ENCODE measurements around the gene ACER3.
"Not testable (repeated sequence)": the region's sequence is repeated elsewhere in the genome, so short reads cannot be mapped to it uniquely, and the experiment has no call there.

The ACER3 gene

DNA sequence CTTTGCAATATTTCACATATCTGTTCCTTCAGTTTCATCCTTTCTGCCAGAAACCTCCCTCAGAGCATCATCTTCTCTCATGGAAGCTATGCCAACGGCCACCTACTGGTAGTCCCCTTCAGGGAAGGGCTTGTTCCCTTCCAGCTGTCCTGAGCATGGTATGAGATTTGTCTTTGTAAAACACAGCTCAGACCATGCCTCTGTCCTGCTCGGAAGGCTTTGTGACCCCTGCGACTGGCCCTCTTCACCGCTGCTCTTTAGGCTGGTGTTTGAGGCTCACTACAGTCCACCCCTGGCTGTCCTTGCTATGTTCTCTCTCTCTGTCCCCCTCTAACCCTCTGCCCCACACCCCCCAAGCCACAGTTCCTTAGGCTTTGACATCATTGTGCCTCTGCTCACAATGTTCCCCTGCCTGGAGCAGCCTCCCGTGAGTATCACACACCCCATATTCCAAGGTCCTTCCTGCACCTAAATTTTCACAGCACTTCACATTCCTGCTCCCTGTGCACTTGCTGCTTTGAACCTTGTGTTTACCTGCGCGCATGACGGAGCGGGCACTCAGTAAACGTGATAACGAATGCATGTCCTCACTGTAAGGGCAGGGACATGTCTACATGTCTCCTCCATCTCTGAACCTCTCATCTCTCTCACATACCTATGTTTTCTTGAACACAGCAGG, 24.0 kb upstream of the ACER3 start:
- no peak for DNase-seq (ENCODE audit: low read depth in 2 of 2)

DNA sequence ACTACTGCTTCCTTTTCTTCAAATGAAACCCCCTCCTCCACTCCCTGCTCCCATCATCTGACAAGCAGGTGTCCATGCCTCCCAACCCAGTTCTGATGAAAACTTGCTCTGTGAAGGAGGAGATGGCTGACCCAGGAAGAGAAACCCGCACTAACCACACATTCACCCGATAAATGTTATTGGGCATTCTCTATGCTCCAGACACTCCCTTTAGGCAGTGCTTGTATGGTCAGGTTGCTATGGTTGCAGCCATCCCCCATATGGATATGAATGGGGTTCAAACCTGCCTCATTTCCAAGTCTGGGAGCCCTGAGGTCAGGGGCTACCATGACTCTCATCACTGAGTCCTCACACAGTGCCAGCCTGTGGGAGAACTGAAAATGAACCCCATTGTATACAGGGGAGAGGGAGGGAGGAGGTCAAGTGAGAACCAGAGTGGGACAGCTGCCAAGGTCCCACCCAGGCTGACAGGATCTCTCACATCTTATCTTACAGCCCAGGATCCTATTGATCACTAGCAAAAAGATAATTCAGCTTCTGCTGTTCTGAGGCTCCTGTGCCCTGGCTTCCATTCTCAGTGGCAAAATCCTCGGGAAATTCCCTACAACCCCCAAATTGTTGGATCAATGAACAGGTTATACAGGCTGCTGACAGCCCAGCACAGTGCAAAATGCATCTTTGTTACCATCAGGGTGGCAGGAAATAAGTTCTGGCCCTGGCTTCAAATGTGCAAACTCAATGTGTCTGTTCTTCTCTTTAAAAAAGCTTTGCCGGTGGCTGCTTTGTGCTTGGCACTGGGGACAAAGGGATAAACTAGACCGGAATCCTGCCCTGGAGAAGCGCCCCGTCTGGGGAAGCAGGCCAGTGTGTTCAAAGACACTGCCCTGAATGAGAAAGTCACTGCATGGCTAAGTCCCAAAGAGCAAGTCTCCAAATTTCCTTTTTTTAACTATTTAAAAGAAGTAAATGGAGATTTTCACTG, 22.7 kb upstream of the ACER3 start:
- DNase-seq (ENCODE audit: low read depth in 2 of 2), result no peak

DNA sequence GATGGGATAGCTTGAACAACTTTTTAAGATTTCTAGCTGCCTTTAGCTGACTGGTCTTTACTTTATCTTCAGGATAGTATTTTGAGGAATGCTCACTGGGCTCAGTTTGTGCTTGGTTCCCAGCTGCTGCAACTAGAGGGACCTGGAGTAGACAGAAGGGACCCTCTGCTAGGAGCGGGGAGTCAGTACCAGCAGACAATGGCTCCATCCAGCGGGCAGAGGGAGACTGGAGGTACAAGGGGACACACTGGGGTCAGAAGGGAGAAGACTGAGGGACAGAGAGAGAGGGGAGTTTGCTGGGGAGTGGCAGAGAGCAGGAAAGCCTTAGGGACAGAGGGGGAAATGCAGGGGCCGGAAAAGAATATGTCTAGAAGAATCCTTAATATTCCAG, 22.0 kb upstream of the ACER3 start:
- DNase-seq (ENCODE audit: low read depth in 2 of 2), result no peak

DNA sequence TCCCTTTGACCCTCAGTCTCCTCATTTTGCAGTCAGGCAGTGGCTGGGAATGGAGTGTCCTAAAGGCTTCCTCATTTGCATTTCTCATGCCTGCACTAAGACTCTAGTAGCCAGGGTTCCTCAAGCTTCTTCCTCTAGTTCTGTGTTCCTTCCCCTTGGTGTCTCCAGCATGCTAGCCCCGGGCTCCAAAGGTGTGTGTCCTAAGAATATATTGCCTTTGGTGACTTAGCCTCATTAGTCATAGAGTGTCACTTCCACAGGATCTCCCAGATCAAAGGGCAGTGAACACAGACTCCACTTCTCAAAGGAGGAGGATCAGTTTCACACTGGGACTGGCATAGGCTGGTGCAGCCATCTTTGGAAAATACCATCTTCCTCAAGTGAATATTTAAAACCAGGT, 21.4 kb upstream of the ACER3 start:
- DNase-seq (ENCODE audit: low read depth in 2 of 2), result no peak

DNA sequence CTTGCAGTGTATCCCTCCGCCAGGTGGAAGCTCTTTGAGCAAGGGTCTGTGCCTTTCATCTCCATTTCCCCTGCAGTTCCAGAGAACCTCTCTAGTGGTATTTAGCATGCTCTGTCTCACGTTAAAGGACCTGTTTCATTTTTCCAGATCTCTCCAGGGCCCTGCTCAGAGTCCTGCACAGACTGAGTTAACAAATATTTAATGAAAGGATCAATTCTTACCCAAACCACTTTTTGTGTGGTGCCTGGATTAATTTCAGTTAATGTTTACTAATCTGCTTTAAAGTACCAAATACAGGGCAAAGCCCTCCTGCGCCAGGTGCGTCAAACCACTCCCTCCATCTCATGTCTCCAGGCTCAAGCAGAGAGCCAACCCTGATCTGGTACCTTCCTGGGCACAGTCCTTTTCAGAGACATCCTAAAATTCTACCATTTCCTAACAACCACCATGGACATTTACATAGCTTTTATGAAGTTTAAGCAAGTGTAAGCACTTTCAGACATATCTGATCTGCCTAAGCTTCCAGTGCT, 18.7 kb upstream of the ACER3 start:
- no peak for DNase-seq (ENCODE audit: low read depth in 2 of 2)

DNA sequence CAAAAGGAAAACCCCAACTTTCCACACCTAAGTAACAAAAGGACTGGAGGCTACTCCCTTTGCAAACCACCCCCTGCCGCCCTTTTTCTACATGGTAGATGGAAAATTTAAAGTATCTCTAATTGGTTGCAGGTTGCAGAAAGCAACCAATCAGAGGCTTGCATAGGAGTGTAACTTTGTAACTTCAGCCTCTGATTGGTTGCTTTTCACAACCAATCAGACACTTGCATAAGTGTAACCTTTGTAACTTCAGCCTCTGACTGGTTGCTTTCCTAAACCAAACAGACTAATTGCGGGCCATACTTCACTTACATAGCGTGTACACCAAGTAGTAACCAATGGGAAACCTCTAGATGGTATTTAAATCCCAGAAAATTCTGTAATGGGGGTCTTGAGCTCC, 16.8 kb upstream of the ACER3 start:
- DNase-seq (ENCODE audit: low read depth in 2 of 2), result no peak

DNA sequence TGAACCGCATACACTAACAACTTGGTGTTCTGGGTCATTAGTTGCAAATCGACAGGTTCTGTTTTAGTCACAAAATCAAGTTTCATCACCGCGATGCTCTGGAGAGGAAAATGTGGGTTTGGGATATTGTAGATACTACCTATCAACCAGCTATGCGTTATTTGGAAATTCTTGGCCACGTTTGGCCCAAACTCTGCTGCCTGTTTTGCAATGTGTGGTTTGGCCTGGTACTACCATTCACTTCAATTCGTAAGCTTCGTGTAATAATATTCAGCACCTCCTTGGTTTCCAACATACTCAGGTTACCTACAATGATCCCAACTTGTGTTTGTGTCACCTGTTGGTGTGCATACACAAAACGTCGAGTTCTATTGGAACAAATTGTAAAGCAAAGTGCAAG, 16.2 kb upstream of the ACER3 start:
- no peak for DNase-seq (ENCODE audit: low read depth in 2 of 2)

DNA sequence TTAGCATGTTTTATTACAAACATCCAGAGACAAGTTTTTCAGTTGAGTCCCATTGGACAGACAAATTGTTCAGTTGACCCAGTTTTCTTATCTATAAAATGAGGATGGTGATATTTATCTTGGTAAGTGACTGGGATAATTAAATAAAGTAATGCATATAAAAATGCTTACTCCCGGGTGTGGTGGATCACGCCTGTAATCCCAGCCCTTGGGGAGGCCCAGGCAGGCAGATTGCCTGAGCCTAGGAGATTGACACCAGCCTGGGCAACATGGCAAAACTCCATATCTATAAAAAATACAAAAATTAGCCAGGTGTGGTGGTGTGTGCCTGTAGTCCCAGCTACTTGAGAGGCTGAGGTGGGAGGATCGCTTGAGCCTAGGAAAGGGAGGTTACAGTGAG, 15.6 kb upstream of the ACER3 start:
- no peak for DNase-seq (ENCODE audit: low read depth in 2 of 2)

DNA sequence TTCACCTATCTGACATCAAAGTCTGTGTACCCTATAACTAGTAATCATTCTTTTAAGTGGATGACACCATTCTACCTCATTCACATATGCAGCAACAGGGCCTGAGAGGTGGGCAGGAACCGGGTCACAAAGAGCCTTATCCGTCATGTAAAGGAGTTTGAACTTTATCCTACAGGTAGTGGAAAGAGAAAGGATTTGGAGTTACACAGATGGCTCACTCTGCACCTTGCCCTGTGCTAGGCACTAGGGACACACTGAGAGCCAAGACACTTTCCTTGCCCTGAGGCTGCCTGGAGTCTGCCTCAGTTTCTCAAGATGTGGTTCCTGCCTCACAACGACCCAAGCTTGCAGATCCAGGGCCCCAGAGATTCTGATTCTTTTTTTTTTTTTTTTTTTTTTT, 14.3 kb upstream of the ACER3 start:
- no peak for DNase-seq (ENCODE audit: low read depth in 2 of 2)

DNA sequence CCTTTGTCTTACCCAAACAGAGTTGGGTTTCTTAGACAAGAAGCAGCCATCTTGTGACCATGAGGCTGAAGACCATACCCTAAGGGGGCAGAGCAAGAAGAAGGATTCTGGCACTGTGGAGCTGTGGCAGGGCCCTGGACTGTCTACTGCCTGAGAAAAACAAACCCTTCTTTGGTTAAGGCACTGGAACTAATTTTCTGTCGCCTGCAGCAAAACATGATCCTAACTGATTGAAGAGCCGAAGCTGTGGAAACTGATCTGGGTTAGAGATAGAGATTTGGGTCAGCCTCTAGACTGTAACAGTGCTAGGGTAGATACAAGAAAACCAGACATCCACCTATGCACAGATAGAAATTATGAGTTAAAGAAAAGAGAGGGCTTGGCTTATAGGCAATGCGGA, 11.3 kb upstream of the ACER3 start:
- no peak for DNase-seq (ENCODE audit: low read depth in 2 of 2)

DNA sequence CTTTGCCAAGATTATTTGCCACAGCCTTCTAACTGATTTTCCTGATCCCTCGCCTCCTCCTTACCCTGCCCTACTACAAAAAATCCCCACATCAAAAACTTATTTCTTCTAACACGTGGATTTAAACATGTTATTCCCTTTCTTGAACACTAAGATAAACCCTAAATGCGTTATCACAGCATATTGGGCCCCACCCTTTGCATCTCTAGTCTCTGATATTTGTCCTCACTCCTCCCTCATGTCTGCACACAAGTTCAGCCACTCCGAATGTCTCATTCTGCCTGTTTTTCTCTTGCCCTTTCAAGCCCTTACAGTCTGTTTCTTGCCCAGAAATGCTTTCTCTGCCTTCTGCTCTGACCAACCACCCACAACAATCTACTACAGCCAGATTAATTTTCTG, 10.6 kb upstream of the ACER3 start:
- no peak for DNase-seq (ENCODE audit: low read depth in 2 of 2)

DNA sequence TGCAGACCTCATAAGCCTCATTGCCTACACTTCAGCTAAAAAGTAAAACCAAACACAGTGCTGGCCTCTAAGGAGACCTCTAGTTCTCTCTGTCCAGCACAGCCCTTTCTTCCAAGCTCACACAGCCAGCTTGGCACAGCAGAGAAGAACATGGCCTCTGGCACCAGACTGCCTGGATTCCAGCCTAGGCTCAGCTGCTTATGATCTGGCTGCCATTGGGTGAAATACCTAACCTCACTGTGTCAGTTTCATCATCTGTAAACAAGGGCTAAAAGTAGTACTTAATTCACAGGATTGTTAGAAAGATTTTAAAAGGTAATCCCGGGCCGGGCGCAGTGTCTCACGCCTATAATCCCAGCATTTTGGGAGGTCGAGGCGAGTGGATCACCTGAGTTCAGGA, 9.9 kb upstream of the ACER3 start:
- DNase-seq (ENCODE audit: low read depth in 2 of 2), result no peak

DNA sequence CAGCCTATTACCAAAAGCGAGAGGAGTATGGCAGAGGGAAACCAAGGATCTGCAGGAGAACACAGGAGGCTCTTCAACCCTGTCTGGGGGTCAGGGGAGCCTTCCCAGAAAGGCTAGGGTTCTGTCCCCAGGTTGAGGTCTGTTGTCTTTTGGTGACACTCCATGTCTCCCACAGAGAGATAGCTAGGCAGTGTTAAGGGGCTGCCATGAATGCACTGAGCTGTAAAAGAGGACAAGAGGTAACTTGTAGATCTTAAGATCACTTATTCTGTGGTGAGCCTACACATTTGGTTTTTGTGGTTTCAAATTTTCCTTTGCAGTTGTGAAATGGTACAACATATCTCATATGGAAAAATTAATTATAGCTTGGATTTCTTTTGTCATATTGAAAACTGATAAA, 6.0 kb upstream of the ACER3 start:
- DNase-seq (ENCODE audit: low read depth in 2 of 2), result no peak

DNA sequence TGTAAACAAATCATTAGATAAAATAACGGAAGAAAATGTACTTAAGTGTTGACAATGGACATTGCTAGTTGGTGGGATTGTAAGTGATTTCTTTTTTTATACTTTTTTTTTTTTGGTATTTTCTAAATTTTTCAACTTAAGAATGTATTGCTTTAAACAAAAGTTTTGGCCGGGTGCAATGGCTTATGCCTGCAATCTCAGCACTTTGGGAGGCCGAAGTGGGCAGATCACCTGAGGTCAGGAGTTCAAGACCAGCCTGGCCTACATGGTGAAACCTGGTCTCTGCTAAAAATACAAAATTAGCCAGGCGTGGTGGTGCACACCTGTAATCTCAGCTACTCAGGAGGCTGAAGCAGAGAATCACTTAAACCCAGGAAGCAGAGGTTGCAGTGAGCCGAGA, 5.0 kb upstream of the ACER3 start:
- not testable (repeated sequence) for DNase-seq (ENCODE audit: low read depth in 2 of 2)

DNA sequence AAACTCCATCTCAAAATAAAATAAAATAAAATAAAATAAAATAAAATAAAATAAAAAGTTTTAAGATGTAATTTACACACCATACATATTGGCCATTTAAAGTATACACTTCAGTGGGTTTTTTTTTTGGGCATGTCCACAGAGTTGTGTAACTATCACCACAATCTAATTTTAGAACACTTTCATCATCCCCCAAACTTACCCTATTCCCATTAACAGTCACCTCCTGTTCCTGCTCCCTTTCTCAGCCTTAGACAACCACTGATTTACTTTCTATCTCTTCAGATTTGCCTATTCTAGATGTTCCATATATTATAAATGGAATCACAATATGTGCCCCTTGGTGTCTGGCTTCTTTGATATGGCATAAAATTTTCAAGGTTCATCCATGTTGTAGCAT, 4.6 kb upstream of the ACER3 start:
- no peak for DNase-seq (ENCODE audit: low read depth in 2 of 2)

DNA sequence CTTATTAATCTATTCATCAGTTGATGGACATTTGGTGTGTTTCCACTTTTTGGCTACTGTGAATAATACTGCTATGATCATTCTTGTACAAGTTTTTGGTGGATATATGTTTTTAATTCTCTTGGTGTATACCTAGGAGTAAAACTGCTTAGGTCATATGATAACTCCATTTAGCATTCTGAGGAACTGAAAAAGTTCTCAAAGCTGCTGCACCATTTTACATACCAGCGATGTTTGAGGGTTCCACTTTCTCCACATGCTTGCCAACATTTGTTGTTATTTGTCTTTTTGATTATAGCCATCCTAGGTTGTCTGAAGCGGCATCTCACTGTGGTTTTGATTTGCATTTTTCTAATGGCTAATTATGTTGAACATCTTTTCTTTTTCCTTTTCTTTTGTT, 4.1 kb upstream of the ACER3 start:
- DNase-seq (ENCODE audit: low read depth in 2 of 2), result no peak

DNA sequence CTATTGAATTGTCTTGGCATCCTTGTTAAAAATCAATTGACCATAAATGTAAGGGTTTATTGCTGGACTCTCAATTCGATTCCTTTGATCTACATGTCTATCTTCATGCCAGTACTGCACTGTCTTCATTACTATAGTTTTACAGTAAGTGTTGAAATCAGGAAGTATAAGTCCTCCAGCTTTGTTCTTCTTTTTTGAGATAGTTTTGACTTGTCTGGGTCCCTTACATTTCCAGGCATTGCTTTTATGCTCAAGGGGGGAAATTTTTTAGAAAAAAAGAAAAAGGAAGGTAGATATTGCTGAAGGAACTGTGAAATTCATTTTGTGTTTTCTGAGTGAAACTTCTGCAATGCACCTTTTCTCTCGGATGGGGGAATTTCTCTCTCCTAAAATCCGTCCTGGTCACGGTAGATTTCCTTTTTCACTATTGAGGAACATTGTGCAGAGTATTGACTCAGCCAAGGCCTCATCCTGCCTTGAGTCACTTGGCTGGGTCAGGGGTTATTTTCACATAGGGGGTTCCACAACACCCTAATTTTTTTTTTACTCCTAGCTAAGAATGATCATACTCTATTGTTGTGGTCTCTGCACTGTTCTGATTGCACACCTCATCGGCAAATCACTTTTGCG, 2.8 kb upstream of the ACER3 start:
- no peak for DNase-seq (ENCODE audit: low read depth in 2 of 2)

DNA sequence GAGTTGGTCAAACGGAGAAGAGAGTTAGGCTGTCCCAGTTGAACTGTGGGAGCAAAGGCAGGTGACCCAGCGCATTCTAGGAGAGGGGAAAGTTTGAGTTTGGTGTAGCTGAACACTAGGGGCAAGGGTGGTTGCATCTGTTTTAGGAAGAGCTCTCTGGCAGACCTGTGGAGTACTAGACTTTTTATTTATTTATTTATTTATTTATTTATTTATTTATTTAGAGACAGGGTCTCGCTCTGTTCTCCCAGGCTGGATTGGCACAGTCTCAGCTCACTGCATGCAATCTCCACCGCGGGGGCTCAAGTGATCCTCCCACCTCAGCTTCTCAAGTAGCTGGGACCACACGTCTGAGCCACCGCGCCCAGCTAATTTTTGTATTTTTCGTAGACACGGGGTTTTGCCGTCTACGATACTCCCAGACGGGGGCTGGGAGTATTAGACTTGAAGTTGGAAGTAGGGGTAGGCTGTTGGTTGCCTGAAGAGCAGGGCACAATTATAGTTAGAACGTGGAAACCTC, 950 bp upstream of the ACER3 start:
- DNase-seq (ENCODE audit: low read depth in 2 of 2), result no peak

DNA sequence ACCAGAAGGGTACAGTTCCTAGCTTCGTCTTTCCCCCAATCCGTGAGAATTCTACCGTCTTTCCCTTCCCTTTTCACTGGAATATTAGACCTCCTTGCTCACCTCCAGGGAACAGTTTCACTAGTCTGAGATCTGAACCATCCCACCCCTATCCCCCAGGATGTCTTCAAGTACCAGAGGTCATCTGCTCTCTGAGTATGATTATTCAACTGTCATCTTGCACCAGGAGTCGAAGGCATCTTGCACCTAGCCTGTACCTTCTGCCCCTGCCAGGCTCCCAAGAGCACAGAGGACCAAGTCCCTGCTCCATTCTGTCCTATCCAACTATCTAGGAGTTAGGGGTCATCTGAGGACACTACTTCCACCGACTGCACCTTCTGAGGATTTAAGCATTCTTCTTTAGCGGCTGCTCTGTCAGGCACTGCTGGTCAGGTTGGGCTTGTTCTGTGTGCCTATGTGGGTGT, 804 bp downstream of the ACER3 start:
- no peak for DNase-seq (ENCODE audit: low read depth in 2 of 2)

DNA sequence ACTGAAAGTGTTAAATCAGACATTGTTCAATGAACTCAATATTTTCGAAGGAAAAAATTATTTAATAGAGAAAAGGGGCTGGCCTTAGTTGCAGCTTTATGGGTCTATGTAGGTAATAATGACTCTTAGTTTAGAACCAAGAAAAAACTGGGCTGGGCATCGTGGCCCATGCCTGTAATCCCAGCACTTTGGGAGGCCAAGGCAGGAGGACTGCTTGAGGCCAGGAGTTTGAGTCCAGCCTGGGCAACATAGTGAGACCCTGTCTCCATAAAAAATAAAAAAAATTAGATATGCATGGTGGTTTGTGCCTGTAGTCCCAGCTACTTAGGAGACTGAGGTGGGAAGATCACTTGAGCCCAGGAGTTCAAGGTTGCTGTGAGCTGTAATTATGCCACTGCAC, 2.1 kb downstream of the ACER3 start:
- DNase-seq (ENCODE audit: low read depth in 2 of 2), result not testable (repeated sequence)

DNA sequence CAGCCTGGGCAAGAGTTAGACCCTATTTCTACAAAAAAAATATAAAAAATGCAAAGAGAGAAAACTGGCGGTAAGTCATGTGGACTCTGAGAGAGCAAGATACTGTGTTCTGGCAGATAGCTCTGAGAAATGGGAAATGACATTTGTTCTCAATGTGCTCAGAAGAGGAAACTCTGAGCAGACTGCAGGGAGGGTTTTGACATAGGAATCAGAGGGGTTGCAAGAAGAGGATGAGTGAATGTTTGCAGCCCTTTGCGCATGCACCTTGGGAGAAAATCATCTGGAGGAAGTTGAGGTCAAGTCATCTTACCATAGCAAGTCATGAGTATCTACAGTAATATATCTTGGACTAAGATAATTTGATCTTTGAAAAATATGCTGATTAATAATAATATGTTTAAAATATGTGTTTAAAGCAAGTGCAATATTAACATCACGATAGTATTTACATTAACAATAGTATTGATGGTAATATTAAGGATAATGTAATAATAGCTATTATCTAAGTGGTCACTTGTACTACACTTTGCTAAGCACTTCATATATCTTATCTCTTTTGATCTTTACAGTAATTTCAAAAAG, 2.6 kb downstream of the ACER3 start:
- DNase-seq (ENCODE audit: low read depth in 2 of 2), result no peak

All from stimulated activated CD4-positive, alpha-beta T cell treated with anti-CD3 and anti-CD28 coated beads, Interleukin-1b, Interleukin-23, amount 100 ng/mL, for 1 hour (primary cell).